Measurements from ENCODE around the gene EIF4G3.
"Not testable (repeated sequence)": the region's sequence is repeated elsewhere in the genome, so short reads cannot be mapped to it uniquely, and the experiment has no call there.

Gene EIF4G3

GRCh38 chr1:21065851-21066250 lies 110.8 kb downstream of the EIF4G3 start:
- no peak for DNase-seq

- DNase-seq, result no peak
These were observed 112.6 kb downstream of the EIF4G3 start for GRCh38 chr1:21064057-21064456.

- DNase-seq, result no peak
These were observed 116.2 kb downstream of the EIF4G3 start for GRCh38 chr1:21060523-21060922.

GRCh38 chr1:21059021-21059420 lies 117.7 kb downstream of the EIF4G3 start:
- DNase-seq, result no peak

GRCh38 chr1:21058035-21058793 lies 118.5 kb downstream of the EIF4G3 start:
- DNase-seq, result no peak

GRCh38 chr1:21053189-21053928 lies 123.3 kb downstream of the EIF4G3 start:
- DNase-seq, result not testable (repeated sequence)

- no peak for DNase-seq
These were observed 124.7 kb downstream of the EIF4G3 start for GRCh38 chr1:21052034-21052433.

- no peak for DNase-seq
These were observed 125.4 kb downstream of the EIF4G3 start for GRCh38 chr1:21051177-21051825.

- DNase-seq, result no peak
These were observed 126.7 kb downstream of the EIF4G3 start for GRCh38 chr1:21050031-21050430.

- DNase-seq, result no peak
These were observed 128.2 kb downstream of the EIF4G3 start for GRCh38 chr1:21048462-21048861.

GRCh38 chr1:21046132-21046531 lies 130.6 kb downstream of the EIF4G3 start:
- no peak for DNase-seq

- DNase-seq, result no peak
These were observed 131.3 kb downstream of the EIF4G3 start for GRCh38 chr1:21045351-21045750.

- no peak for DNase-seq
These were observed 133.6 kb downstream of the EIF4G3 start for GRCh38 chr1:21042929-21043605.

GRCh38 chr1:21041541-21041940 lies 135.2 kb downstream of the EIF4G3 start:
- no peak for DNase-seq

GRCh38 chr1:21037091-21037490 lies 139.6 kb downstream of the EIF4G3 start:
- DNase-seq, result no peak

- DNase-seq, result no peak
These were observed 140.9 kb downstream of the EIF4G3 start for GRCh38 chr1:21035794-21036193.

GRCh38 chr1:21034725-21035628 lies 141.7 kb downstream of the EIF4G3 start:
- DNase-seq, result no peak

GRCh38 chr1:21032741-21033140 lies 144.0 kb downstream of the EIF4G3 start:
- DNase-seq, result no peak

- no peak for DNase-seq
These were observed 146.5 kb downstream of the EIF4G3 start for GRCh38 chr1:21030181-21030580.

GRCh38 chr1:21028520-21029145 lies 148.1 kb downstream of the EIF4G3 start:
- no peak for DNase-seq

- no peak for DNase-seq
These were observed 148.9 kb downstream of the EIF4G3 start for GRCh38 chr1:21027805-21028204.

- DNase-seq, result no peak
These were observed 151.8 kb downstream of the EIF4G3 start for GRCh38 chr1:21024918-21025317.

Data from CD4-positive, alpha-beta T cell treated with Interleukin-4 for 4 hours (primary cell).